ENCODE measurements around the gene FOSB.

FOSB gene

DNA sequence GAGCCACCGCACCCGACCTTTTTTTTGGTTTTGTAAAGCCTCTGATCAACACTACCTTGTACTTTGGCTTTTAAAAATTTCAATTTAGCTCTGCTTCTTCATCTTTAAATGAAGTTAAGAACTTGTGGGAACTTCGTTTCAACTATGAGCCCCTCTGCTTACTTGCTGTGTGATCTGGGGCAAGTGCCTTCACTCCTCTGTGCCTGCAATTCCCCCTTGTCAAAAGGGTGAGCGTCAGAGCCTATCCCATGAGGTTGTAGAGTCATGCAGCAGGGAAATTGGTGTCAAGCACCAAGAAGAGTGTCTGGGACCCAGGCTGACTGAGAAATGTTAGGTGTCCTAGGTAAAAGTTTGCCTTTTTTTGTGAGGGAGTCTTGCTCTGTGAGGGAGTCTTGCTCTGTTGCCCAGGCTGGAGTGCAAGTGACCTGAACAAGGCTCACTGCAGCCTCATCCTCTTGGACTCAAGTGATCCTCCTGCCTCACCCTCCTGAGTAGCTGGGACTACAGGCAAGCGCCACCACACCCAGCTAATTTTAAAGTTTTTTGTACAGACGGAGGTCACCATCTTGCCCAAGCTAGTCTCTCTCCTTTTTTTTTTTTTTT lies 45.2 kb downstream of the FOSB start:
- no peak overlapping the region for H3K27ac ChIP-seq
- no peaks in the 10 kb centered on the region for H3K36me3 ChIP-seq (ENCODE audit: insufficient read depth, low read length)
- H3K9ac ChIP-seq (ENCODE audit: insufficient read length), result no peak overlapping the region
- no peak overlapping the region for H3K4me3 ChIP-seq
- H3K9me3 ChIP-seq (ENCODE audit: low read depth, low read length), result no peaks in the 10 kb centered on the region
- TF ChIP-seq EZH2 (IDR thresholded peaks at IDR 0.05), result no peak
- no peak for DNase-seq (ENCODE audit: low read depth, low spot score)

DNA sequence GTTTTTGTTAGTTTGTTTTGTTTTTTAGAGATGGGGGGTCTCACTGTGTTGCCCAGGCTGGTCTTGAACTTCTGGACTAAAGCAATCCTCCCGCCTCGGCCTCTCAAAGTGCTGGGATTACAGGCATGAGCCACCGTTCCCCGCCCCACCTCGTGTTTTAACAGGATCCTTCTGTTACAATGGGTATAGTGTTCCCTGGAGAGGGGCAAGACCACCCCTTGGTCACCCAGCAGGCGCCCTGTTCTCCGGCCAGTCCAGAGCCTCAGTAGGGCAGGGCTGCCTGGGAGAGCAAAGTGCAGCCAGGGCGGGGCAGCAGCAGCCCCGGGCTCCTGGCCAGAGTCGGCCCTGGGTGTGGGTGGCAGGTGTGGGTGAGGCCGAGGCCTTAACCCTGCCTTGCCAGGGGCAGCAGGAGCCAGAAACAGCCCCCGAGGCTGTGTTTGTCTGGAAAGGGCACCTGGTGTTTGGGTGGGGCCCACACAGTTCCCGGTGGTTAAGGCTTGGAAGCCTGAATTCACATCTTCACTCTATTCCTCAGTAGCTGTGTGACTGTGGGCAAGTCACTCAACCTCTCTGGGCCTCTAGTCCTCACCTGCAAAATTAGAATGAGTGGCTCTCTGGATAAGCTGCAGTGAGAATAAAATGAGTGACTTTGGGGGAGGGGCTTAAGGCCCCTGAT lies 46.7 kb downstream of the FOSB start:
- DNase-seq (ENCODE audit: low read depth, low spot score), result no peak
- no peak overlapping the region for H3K27ac ChIP-seq
- no peak overlapping the region for H3K9ac ChIP-seq (ENCODE audit: insufficient read length)
- no peak overlapping the region for H3K4me3 ChIP-seq
- no peaks in the 10 kb centered on the region; the same call in 1 of the 2 replicates for H3K36me3 ChIP-seq (ENCODE audit: insufficient read depth, low read length)
- no peak for TF ChIP-seq EZH2 (IDR thresholded peaks at IDR 0.05)
- TF ChIP-seq POLR2AphosphoS5 (IDR thresholded peaks at IDR 0.05; ENCODE audit: borderline replicate concordance, low read depth, low read length), result no peak
- no peak for TF ChIP-seq FOXP2 (optimal IDR thresholded peaks at IDR 0.05; ENCODE audit: control extremely low read depth, extremely low read length, insufficient read depth)
- H3K9me3 ChIP-seq (ENCODE audit: low read depth, low read length), result no peaks in the 10 kb centered on the region

DNA sequence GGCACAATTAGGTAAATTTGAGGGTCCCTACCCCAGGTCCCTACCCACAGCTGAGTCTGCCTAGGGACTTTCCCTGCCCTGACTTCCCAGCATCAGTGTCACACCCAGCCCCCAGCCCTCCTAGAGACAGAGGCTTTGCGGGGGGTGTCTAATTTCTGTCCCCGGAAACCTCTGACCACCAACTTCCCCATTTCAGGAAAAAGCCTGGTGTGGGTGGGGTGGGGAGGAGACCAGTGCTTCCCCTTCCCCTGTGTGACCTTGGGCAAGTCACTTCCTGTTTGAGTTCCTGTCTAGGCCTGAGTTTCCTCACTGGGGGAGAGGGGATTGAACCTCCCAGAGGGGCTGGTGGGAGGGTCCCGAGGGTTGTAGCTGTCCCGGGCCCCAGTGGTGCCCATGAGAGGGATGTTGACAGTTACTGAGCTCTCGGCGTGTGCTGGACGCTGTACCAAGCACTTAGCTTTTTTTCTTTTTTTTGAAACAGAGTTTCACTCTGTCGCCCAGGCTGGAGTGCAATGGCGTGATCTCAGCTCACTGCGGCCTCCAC lies 47.4 kb downstream of the FOSB start:
- no peak overlapping the region for H3K4me3 ChIP-seq
- DNase-seq (ENCODE audit: low read depth, low spot score), result no peak
- H3K9me3 ChIP-seq (ENCODE audit: low read depth, low read length), result no peaks in the 10 kb centered on the region
- H3K9ac ChIP-seq (ENCODE audit: insufficient read length), result no peak overlapping the region
- TF ChIP-seq EZH2 (IDR thresholded peaks at IDR 0.05) (no peak), POLR2AphosphoS5 (IDR thresholded peaks at IDR 0.05; ENCODE audit: borderline replicate concordance, low read depth, low read length) (no peak), FOXP2 (optimal IDR thresholded peaks at IDR 0.05; ENCODE audit: control extremely low read depth, extremely low read length, insufficient read depth) (no peak)
- H3K27ac ChIP-seq, result no peak overlapping the region
- no peaks in the 10 kb centered on the region; the same call in 1 of the 2 replicates for H3K36me3 ChIP-seq (ENCODE audit: insufficient read depth, low read length)

DNA sequence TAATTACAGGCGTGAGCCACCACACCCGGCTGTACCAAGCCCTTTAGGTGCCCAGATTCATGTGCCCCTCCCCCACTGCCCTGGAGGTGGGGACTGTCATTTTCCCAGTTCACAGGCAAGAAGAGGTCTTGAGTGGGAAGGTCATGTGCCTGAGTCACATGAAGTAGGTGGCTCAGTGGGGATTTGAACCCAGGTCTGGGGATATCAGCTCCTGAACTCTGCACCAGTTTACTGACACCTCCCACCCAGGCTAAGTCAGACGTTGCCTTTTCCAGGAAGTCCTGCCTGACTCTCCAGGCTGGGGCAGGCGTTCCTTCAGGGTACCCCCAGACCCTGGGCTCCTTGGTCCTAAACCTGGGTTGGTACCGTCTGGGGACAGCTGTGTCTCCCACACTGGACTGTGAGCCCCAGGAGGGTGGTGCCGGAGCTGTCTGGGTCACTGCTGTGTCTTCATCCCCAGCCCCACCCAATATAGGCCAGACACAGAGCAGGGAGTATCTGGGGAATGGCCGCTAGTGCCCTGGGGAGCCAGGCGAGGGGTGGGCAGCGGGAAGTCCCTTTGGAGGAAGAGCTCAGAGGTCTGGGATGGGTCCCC lies 48.1 kb downstream of the FOSB start:
- H3K9ac ChIP-seq (ENCODE audit: insufficient read length), result no peak overlapping the region
- H3K4me3 ChIP-seq, result no peak overlapping the region
- H3K36me3 ChIP-seq (ENCODE audit: insufficient read depth, low read length), result no peaks in the 10 kb centered on the region; the same call in 1 of the 2 replicates
- H3K27ac ChIP-seq, result no peak overlapping the region
- no peaks in the 10 kb centered on the region for H3K9me3 ChIP-seq (ENCODE audit: low read depth, low read length)
- TF ChIP-seq POLR2AphosphoS5 (IDR thresholded peaks at IDR 0.05; ENCODE audit: borderline replicate concordance, low read depth, low read length) (no peak), EZH2 (IDR thresholded peaks at IDR 0.05) (no peak), FOXP2 (optimal IDR thresholded peaks at IDR 0.05; ENCODE audit: control extremely low read depth, extremely low read length, insufficient read depth) (no peak)
- DNase-seq (ENCODE audit: low read depth, low spot score), result no peak

DNA sequence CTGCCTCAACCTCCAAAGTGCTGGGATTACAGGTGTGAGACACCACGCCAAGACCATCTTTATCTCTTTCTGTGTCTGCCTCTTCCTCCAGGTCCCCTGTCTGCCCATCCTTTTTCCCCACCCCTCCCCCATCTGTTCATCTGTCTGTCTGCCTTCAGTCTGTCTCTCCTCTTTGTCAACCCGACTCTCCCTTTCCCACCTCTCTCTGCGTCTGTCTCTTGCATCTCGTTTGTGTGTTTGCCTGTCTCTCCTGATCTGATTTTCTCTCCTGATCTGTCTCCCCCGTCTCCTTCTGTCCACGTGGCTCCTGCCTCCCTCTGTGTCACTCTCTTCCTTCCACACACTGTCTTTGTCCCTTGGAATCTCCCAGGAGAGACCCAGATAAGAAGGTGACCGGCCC lies 49.4 kb downstream of the FOSB start:
- no peaks in the 10 kb centered on the region for H3K9me3 ChIP-seq (ENCODE audit: low read depth, low read length)
- H3K4me3 ChIP-seq, result no peak overlapping the region
- TF ChIP-seq FOXP2 (optimal IDR thresholded peaks at IDR 0.05; ENCODE audit: control extremely low read depth, extremely low read length, insufficient read depth), result no peak
- TF ChIP-seq POLR2AphosphoS5 (IDR thresholded peaks at IDR 0.05; ENCODE audit: borderline replicate concordance, low read depth, low read length), result no peak
- TF ChIP-seq EZH2 (IDR thresholded peaks at IDR 0.05), result no peak
- DNase-seq (ENCODE audit: low read depth, low spot score), result no peak
- H3K36me3 ChIP-seq (ENCODE audit: insufficient read depth, low read length), result no peaks in the 10 kb centered on the region; the same call in 1 of the 2 replicates
- H3K9ac ChIP-seq (ENCODE audit: insufficient read length), result no peak overlapping the region
- no peak overlapping the region for H3K27ac ChIP-seq

DNA sequence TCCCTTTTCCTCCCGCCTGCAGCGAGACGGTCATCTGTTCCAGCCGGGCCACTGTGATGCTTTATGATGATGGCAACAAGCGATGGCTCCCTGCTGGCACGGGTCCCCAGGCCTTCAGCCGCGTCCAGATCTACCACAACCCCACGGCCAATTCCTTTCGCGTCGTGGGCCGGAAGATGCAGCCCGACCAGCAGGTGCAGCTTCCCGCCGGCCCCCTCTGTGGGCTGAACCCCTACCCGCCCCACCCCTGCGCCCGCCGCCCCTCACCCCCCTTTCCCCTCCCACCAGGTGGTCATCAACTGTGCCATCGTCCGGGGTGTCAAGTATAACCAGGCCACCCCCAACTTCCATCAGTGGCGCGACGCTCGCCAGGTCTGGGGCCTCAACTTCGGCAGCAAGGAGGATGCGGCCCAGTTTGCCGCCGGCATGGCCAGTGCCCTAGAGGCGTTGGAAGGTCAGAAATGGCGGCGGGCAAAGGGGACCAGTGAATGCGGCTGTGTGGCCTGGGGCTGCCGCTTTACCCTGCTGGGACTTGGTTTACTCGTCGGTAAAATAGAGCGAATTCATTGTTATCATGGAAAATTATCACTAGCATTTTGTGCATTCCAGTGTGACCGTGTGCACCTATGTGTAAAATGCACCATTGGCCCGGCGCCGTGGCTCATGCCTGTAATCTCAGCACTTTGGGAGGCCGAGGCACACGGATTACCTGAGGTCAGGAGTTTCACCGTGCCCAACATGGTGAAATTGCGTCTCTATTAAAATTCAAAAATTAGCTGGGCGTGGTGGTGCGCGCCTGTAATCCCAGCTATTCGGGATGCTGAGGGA lies 50.1 kb downstream of the FOSB start:
- no peak for TF ChIP-seq POLR2AphosphoS5 (IDR thresholded peaks at IDR 0.05; ENCODE audit: borderline replicate concordance, low read depth, low read length)
- no peak for TF ChIP-seq FOXP2 (optimal IDR thresholded peaks at IDR 0.05; ENCODE audit: control extremely low read depth, extremely low read length, insufficient read depth)
- no peak for TF ChIP-seq EZH2 (IDR thresholded peaks at IDR 0.05)
- no peaks in the 10 kb centered on the region for H3K9me3 ChIP-seq (ENCODE audit: low read depth, low read length)

DNA sequence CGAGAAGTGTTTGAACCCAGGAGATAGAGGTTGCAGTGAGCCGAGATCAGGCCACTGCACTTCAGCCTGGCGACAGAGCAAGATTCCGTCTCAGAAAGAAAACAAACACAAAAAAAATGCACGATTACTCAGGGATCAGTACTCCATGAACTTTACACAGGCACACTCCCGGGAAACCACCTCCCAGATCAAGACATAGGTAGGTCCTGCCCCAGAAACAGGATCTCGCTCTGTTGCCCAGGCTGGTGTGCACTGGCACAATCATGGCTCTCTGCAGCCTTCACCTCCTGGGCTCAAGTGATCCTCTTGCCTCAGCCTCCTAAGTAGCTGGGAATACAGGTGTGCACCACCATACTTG lies 50.7 kb downstream of the FOSB start:
- TF ChIP-seq POLR2AphosphoS5 (IDR thresholded peaks at IDR 0.05; ENCODE audit: borderline replicate concordance, low read depth, low read length) (no peak), FOXP2 (optimal IDR thresholded peaks at IDR 0.05; ENCODE audit: control extremely low read depth, extremely low read length, insufficient read depth) (no peak), EZH2 (IDR thresholded peaks at IDR 0.05) (no peak)
- no peaks in the 10 kb centered on the region; the same call in 1 of the 2 replicates for H3K36me3 ChIP-seq (ENCODE audit: insufficient read depth, low read length)
- H3K27ac ChIP-seq, result no peak overlapping the region
- H3K9me3 ChIP-seq (ENCODE audit: low read depth, low read length), result no peaks in the 10 kb centered on the region
- no peak overlapping the region for H3K9ac ChIP-seq (ENCODE audit: insufficient read length)
- H3K4me3 ChIP-seq, result no peak overlapping the region
- DNase-seq (ENCODE audit: low read depth, low spot score), result no peak

More for the DNA sequence above, 50.1 kb downstream of the FOSB start:
- Histone ChIP-seq H3K9ac (ENCODE audit: insufficient read length) (no peak overlapping the region), H3K27ac (no peak overlapping the region), H3K4me3 (no peak overlapping the region), H3K36me3 (ENCODE audit: insufficient read depth, low read length) (no peaks in the 10 kb centered on the region; the same call in 1 of the 2 replicates)
- DNase-seq (ENCODE audit: low read depth, low spot score), result no peak
